GM23338 (cell line): ENCODE data around the gene TMEM218. TPM values are rescaled to one million over a fixed set of nuclear protein-coding genes. Genes with fewer than 3 reads are reported as not detected.

Experiments used
- ATAC-seq: fragments of 200-7000 bp; cut with Tn5 transposase; 3 replicates; pipeline ENCODE4 v1.9.1; 2020
- DNase-seq: peaks from one replicate; pipeline ENCODE4 v3.0.0-alpha.2; 2015; ENCODE audit warnings: low spot score
- H2AFZ ChIP-seq: fragments of 200-600 bp; sonication (generic); 2 replicates; pipeline ENCODE4 v1.8.0; 2016; ENCODE audit warnings: antibody characterized with exemption, mild to moderate bottlenecking, moderate library complexity
- H3F3A ChIP-seq: fragments of 200-600 bp; sonication (generic); replicated peaks from 2 replicates; pipeline ENCODE4 v1.8.0; 2017; ENCODE audit warnings: antibody characterized with exemption, mixed run types, low read depth
- H3K27ac ChIP-seq: fragments of 200-600 bp; sonication (generic); 2 replicates; pipeline ENCODE4 v1.6.1; 2016; ENCODE audit warnings: low read depth
- H3K27me3 ChIP-seq: fragments of 200-600 bp; sonication (generic); 2 replicates; pipeline ENCODE4 v1.8.0; 2016; ENCODE audit warnings: mild to moderate bottlenecking, mixed run types, moderate library complexity; ENCODE audit not compliant: insufficient read depth
- H3K36me3 ChIP-seq: fragments of 200-600 bp; sonication (generic); 2 replicates; pipeline ENCODE4 v1.8.0; 2016; ENCODE audit warnings: mild to moderate bottlenecking; ENCODE audit not compliant: insufficient read depth
- H3K4me1 ChIP-seq: fragments of 200-600 bp; sonication (generic); 2 replicates; pipeline ENCODE4 v1.8.0; 2016; ENCODE audit warnings: mild to moderate bottlenecking, moderate library complexity; ENCODE audit not compliant: insufficient read depth
- H3K4me2 ChIP-seq: fragments of 200-600 bp; sonication (generic); 2 replicates; pipeline ENCODE4 v1.7.1; 2017; ENCODE audit warnings: mixed run types
- H3K4me3 ChIP-seq: fragments of 200-600 bp; sonication (generic); 2 replicates; pipeline ENCODE4 v1.6.1; 2016; ENCODE audit warnings: mixed run types
- H3K79me2 ChIP-seq: fragments of 200-600 bp; sonication (generic); replicated peaks from 2 replicates; pipeline ENCODE4 v1.8.0; 2017; ENCODE audit warnings: mild to moderate bottlenecking; ENCODE audit not compliant: insufficient read depth
- H3K9me2 ChIP-seq: fragments of 200-600 bp; sonication (generic); 2 replicates; pipeline ENCODE4 v1.8.0; 2017; ENCODE audit not compliant: insufficient read depth
- H4K20me1 ChIP-seq: fragments of 200-600 bp; sonication (generic); replicated peaks from 2 replicates; pipeline ENCODE4 v1.8.0; 2017; ENCODE audit warnings: mild to moderate bottlenecking; ENCODE audit not compliant: insufficient read depth
- H3K27ac Mint-ChIP-seq: 2 replicates; pipeline ENCODE4 v1.8.0; 2020; ENCODE audit warnings: inconsistent platforms, mild to moderate bottlenecking, moderate library complexity, mixed read lengths
- H3K27me3 Mint-ChIP-seq: 3 replicates; pipeline ENCODE4 v1.8.0; 2022; ENCODE audit warnings: low read depth, mild to moderate bottlenecking, moderate library complexity, mixed read lengths, inconsistent platforms; ENCODE audit not compliant: insufficient read depth, poor library complexity
- H3K36me3 Mint-ChIP-seq: 3 replicates; pipeline ENCODE4 v1.8.0; 2021; ENCODE audit warnings: low read depth, mild to moderate bottlenecking, inconsistent platforms, moderate library complexity, mixed read lengths
- H3K4me1 Mint-ChIP-seq: 3 replicates; pipeline ENCODE4 v1.8.0; 2020; ENCODE audit warnings: mild to moderate bottlenecking, inconsistent platforms, mixed read lengths
- H3K4me3 Mint-ChIP-seq: 3 replicates; pipeline ENCODE4 v1.8.0; 2021; ENCODE audit warnings: moderate library complexity, mild to moderate bottlenecking, inconsistent platforms, mixed read lengths
- H3K9me3 Mint-ChIP-seq: 3 replicates; pipeline ENCODE4 v1.8.0; 2020; ENCODE audit warnings: moderate library complexity, mild to moderate bottlenecking, inconsistent platforms, mixed read lengths
- CREB1 ChIP-seq: fragments of 250-450 bp; sonication (Bioruptor Pico); IDR thresholded peaks from 2 replicates; pipeline ENCODE4 v1.5.0; 2020; ENCODE audit warnings: low read depth, mild to moderate bottlenecking, moderate library complexity
- CTCF ChIP-seq, 2 experiments: fragments of 200-600 bp in 1 of 2; sonication (generic) in 1 of 2; conservative IDR thresholded peaks; 2 replicates each; pipeline versions ENCODE4 v1.5.1 to v1.6.1; 2016 to 2017; ENCODE audit warnings: antibody characterized with exemption in 2 of 2, low read depth in 2 of 2, mild to moderate bottlenecking in 2 of 2, moderate library complexity in 1 of 2
- ETS1 ChIP-seq: IDR thresholded peaks from 2 replicates; pipeline ENCODE4 v1.6.1; 2016; ENCODE audit warnings: antibody characterized with exemption
- EZH2 ChIP-seq: fragments of 200-600 bp; sonication (generic); IDR thresholded peaks from one replicate; pipeline ENCODE4 v1.8.0; 2017; ENCODE audit warnings: antibody characterized with exemption, mild to moderate bottlenecking, low read depth; ENCODE audit not compliant: unreplicated experiment
- EZH2phosphoT487 ChIP-seq: fragments of 200-600 bp; sonication (generic); IDR thresholded peaks from one replicate; pipeline ENCODE4 v1.8.1; 2018; ENCODE audit warnings: antibody characterized with exemption; ENCODE audit not compliant: unreplicated experiment
- JUNB ChIP-seq: IDR thresholded peaks from one replicate; pipeline ENCODE4 v1.6.1; 2016; ENCODE audit warnings: antibody characterized with exemption; ENCODE audit not compliant: unreplicated experiment
- NANOG ChIP-seq: IDR thresholded peaks from 2 replicates; pipeline ENCODE4 v1.6.1; 2016; ENCODE audit warnings: antibody characterized with exemption, borderline replicate concordance
- POLR2AphosphoS5 ChIP-seq: IDR thresholded peaks from 2 replicates; pipeline ENCODE4 v1.6.1; 2016; ENCODE audit warnings: antibody characterized with exemption, low read depth
- REST ChIP-seq: IDR thresholded peaks from one replicate; pipeline ENCODE4 v1.6.1; 2018; ENCODE audit warnings: antibody characterized with exemption; ENCODE audit not compliant: unreplicated experiment
- STAT1 ChIP-seq: IDR thresholded peaks from one replicate; pipeline ENCODE4 v1.6.1; 2016; ENCODE audit warnings: antibody characterized with exemption; ENCODE audit not compliant: unreplicated experiment
- ZNF114 ChIP-seq: fragments of 250-450 bp; sonication (Bioruptor Pico); IDR thresholded peaks from 2 replicates; pipeline ENCODE4 v1.5.0; 2020; ENCODE audit warnings: mild to moderate bottlenecking, moderate library complexity
- ZNF331 ChIP-seq: fragments of 250-450 bp; sonication (Bioruptor Pico); IDR thresholded peaks from 2 replicates; pipeline ENCODE4 v1.5.0; 2020; ENCODE audit warnings: low read depth, mild to moderate bottlenecking, moderate library complexity
- ZNF462 ChIP-seq: fragments of 250-450 bp; sonication (Bioruptor Pico); IDR thresholded peaks from 2 replicates; pipeline ENCODE4 v1.5.0; 2020; ENCODE audit warnings: mild to moderate bottlenecking, moderate library complexity
- polyA plus RNA-seq: library from polyadenylated mRNA; unstranded; fragments of >200 nt; fragmentation: Nextera tagmentation; extraction: Ambion mirVana; gene quantifications from 2 replicates; pipeline ENCODE4 v1.2.1, GENCODE V29; 2016
- total RNA-seq: library from RNA; depleted of rRNA; stranded (reverse); fragments of >200 nt; shearing (Covaris generic); gene quantifications from 2 replicates; pipeline ENCODE4 v1.2.3, GENCODE V29; 2014

TMEM218 gene
- total and polyA plus RNA-seq, 2 experiments from 2014 or later: 23.7 to 24.2 TPM

GRCh38 chr11:125049164-125049792 is 62.1 kb downstream of the TMEM218 start:
- Histone ChIP-seq H3K27me3 (no peaks in the 10 kb centered on the region; the same call in 1 of the 2 replicates), H3K79me2 (no peaks in the 10 kb centered on the region), H4K20me1 (no peaks in the 10 kb centered on the region), H2AFZ (no peak overlapping the region), H3K4me1 (no peaks in the 10 kb centered on the region), H3K27ac (no peak overlapping the region), H3K4me2 (no peak overlapping the region), H3K9me2 (no peaks in the 10 kb centered on the region), H3F3A (no peaks in the 10 kb centered on the region), H3K36me3 (no peaks in the 10 kb centered on the region), H3K4me3 (no peak overlapping the region)
- ATAC-seq (no peak), DNase-seq (no peak)
- Mint-ChIP-seq H3K36me3 (peaks cover 4% of the 10 kb centered on the region; the same call in 2 of the 3 replicates), H3K9me3 (peaks cover 6% of the 10 kb centered on the region; the same call in 2 of the 3 replicates), H3K27ac (no peak overlapping the region), H3K4me1 (no peaks in the 10 kb centered on the region), H3K27me3 (no peaks in the 10 kb centered on the region), H3K4me3 (no peak overlapping the region)
- TF ChIP-seq EZH2 (no peak), REST (no peak), STAT1 (no peak), ZNF462 (CRISPR knock-in tag) (no peak), ZNF114 (CRISPR knock-in tag) (no peak), ZNF331 (CRISPR knock-in tag) (no peak), CREB1 (CRISPR knock-in tag) (no peak), ETS1 (no peak), NANOG (no peak), JUNB (no peak), CTCF (conservative IDR thresholded peaks at IDR 0.05; ENCODE audit: low read depth in 2 of 2) (no peak), EZH2phosphoT487 (no peak), POLR2AphosphoS5 (no peak)
